ENCODE results near the gene VMO1.

Gene VMO1

DNA sequence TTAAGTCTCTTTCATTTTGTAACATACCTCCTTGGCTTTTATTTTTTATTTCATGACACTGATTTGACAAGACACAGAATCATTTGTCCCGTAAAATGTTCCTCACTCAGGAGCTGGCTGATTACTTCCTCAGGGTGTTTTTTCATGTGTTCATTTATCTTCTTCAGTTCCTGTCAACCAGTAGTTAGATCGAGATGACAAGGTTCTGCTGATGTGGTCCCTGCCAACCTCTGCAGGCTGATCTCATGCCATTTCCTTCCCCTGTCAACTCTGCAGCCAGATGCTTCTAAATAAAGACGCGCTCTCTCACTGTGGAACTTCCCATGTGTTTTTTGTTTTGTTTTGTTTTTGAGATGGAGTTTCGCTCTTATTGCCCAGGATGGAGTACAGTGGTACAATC lies 38.3 kb downstream of the VMO1 start:
- H3K4me3 ChIP-seq (ENCODE audit: low read length): no peak overlapping the region
- TF ChIP-seq, protein P1, sequence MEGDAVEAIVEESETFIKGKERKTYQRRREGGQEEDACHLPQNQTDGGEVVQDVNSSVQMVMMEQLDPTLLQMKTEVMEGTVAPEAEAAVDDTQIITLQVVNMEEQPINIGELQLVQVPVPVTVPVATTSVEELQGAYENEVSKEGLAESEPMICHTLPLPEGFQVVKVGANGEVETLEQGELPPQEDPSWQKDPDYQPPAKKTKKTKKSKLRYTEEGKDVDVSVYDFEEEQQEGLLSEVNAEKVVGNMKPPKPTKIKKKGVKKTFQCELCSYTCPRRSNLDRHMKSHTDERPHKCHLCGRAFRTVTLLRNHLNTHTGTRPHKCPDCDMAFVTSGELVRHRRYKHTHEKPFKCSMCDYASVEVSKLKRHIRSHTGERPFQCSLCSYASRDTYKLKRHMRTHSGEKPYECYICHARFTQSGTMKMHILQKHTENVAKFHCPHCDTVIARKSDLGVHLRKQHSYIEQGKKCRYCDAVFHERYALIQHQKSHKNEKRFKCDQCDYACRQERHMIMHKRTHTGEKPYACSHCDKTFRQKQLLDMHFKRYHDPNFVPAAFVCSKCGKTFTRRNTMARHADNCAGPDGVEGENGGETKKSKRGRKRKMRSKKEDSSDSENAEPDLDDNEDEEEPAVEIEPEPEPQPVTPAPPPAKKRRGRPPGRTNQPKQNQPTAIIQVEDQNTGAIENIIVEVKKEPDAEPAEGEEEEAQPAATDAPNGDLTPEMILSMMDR (IDR thresholded peaks at IDR 0.05; ENCODE audit: insufficient read depth, low read depth, low read length, missing control alignments): no peak
- DNase-seq (ENCODE audit: low read depth): no peak

DNA sequence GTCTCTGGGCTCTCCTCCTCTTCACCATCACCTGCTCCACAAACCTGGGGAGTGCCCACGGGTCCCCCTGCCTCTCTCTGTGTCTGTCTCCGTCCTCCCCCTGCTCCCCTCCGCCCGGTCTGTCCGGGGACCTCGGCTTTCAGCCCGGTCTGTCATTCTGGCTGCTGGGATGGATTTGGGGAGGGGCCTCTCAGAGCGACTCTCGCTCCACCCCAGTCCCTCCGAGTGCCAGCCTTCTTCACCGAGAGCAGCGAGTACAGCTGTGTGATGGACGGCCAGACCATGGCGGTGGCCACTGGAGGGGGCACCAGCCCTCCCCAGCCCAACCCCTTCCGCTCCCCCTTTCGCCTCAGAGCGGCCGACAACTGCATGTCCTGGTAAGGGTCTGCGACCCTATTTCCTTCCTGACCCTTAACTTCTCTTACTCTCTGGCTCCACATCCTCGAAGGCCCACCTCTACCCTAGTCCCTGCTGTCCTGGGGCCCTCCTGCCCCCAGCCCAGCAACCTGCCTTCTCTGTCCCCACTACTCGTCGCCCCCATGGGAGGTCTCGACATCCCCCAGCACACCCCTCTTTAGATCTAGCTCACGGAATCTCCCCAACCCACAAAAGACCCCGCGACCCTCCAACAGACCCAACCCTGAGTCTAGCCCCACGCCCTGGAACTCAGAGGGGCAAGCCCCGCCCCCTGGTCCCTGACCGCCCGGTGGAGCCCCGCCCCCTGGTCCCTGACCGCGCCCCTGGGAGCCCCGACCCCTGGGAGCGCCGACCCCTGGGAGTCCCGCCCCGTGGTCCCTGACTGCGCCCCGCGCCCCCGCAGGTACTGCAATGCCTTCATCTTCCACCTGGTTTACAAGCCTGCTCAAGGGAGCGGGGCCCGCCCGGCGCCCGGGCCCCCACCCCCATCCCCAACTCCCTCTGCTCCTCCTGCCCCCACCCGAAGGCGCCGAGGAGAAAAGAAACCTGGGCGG lies 40.9 kb downstream of the VMO1 start:
- no peak for DNase-seq (ENCODE audit: low read depth)
- TF ChIP-seq, protein P1 (IDR thresholded peaks at IDR 0.05; ENCODE audit: insufficient read depth, low read depth, low read length, missing control alignments): no peak
- no peak overlapping the region for H3K4me3 ChIP-seq (ENCODE audit: low read length)

DNA sequence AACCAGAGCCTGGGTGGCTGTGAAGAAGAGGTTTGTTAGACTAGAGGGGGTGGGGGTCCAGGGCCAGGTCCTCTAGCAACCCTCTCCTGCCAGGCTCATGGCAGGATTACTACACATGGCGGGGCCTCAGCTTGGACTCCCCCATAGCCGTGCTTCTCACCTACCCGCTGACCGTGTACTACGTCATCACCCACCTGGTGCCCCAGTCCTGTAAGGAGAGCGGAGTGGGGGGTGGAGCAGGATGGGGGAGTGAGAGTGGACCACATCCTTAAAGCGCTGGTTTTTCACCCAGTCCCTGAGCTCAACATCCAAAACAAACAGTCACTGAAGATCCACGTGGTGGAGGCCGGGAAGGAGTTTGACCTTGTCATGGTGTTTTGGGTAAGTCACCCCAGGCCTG lies 42.3 kb downstream of the VMO1 start:
- no peak for DNase-seq (ENCODE audit: low read depth)
- TF ChIP-seq, protein P1 (IDR thresholded peaks at IDR 0.05; ENCODE audit: insufficient read depth, low read depth, low read length, missing control alignments): no peak
- no peak overlapping the region for H3K4me3 ChIP-seq (ENCODE audit: low read length)

DNA sequence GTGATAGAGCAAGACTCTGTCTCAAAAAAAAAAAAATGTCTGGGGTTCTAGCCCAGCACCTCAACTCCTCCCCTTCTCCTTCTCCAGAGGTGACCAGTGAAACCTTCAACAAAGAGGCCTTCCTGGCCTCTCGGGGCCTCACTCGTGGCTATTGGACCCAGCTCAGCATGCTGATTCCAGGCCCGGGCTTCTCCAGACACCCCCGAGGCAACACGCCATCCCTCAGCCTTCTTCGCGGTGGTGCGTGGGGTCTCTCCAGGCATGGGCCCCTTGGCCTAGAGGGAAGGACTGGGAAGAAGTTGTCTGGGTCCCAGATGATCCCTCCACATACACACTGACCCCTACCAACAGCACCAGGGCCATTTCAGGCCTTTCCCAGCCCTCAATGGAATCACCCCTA lies 42.9 kb downstream of the VMO1 start:
- DNase-seq (ENCODE audit: low read depth): no peak
- TF ChIP-seq, protein P1 (IDR thresholded peaks at IDR 0.05; ENCODE audit: insufficient read depth, low read depth, low read length, missing control alignments): no peak
- no peak overlapping the region for H3K4me3 ChIP-seq (ENCODE audit: low read length)

DNA sequence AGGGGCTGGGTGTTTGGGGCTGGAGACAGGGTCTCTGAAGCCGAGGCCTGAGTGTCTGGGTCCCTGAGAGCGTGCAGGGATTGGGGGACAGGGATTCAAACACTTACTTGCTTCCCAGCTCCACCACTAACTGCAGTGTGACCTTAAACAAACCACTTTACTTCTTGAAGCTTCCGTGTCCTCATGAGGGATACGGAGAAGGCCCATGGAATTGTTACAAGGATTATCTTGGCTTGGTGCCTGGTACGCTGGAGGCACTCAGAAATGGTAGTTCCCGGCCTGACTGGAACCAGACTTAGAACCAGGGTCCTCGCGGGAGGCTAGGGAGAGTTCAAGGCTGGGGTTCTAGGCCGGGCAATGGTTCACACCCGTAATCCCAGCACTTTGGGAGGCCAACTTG lies 43.5 kb downstream of the VMO1 start:
- TF ChIP-seq, protein P1 (IDR thresholded peaks at IDR 0.05; ENCODE audit: insufficient read depth, low read depth, low read length, missing control alignments): no peak
- H3K4me3 ChIP-seq (ENCODE audit: low read length): no peak overlapping the region

DNA sequence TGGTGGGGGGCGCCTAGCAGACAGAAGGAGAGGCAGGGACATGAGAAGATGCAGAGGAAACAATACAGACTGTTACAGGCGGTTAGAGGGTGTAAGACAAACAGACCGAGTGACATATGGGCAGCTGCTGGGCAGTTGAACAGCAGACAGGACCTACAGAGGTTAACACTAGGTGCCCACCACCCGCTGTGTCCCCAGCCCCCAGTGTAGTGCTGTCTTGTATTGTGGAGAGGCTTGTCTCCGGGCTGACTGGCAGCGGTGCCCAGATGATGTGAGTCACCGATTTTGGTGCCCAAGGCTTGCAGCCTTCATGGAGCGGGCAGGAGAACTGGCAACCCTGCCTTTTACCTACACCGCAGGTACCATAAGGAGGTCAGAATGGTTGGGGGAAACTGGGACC lies 44.0 kb downstream of the VMO1 start:
- H3K4me3 ChIP-seq (ENCODE audit: low read length): no peak overlapping the region
- TF ChIP-seq, protein P1 (IDR thresholded peaks at IDR 0.05; ENCODE audit: insufficient read depth, low read depth, low read length, missing control alignments): no peak
- DNase-seq (ENCODE audit: low read depth): no peak

More for the DNA sequence above, 43.5 kb downstream of the VMO1 start:
- DNase-seq (ENCODE audit: low read depth): no peak

Data from epithelial cell of esophagus (primary cell).